ENCODE measurements around the gene PHC1. TPM values are rescaled to one million over a fixed set of nuclear protein-coding genes. Genes with fewer than 3 reads are reported as not detected.

The PHC1 gene
- total and polyA plus RNA-seq, 8 donors = 4.3 to 176 (median 18.5) TPM

GRCh38 chr12:8951744-8952143 lies 37.4 kb downstream of the PHC1 start:
- Histone ChIP-seq H3K4me1 (peaks cover 13 to 38% (median 31%) of the 10 kb centered on the region in 4 donors), H3K27me3 (no peaks in the 10 kb centered on the region), H3K27ac (no peak overlapping the region), H3K9me3 (no peaks in the 10 kb centered on the region), H3K36me3 (no peaks in the 10 kb centered on the region), H3K4me3 (no peak overlapping the region)
- intact Hi-C loops (cut with DNase I; ENCODE audit: low total_unique reads) = no loop called here
- no peak for TF ChIP-seq POLR2AphosphoS5 (IDR thresholded peaks at IDR 0.05)
- no peak for TF ChIP-seq POLR2A (IDR thresholded peaks at IDR 0.05)
- no peak for TF ChIP-seq EP300 (IDR thresholded peaks at IDR 0.05)
- no peak for TF ChIP-seq CTCF (IDR thresholded peaks at IDR 0.05)
- DNase-seq = peak in 1 of 2 donors; percentile 22
- 44 to 75% (median 62%) methylated on average over 1 of the region's 1 CpG for WGBS, 5 donors

DNA sequence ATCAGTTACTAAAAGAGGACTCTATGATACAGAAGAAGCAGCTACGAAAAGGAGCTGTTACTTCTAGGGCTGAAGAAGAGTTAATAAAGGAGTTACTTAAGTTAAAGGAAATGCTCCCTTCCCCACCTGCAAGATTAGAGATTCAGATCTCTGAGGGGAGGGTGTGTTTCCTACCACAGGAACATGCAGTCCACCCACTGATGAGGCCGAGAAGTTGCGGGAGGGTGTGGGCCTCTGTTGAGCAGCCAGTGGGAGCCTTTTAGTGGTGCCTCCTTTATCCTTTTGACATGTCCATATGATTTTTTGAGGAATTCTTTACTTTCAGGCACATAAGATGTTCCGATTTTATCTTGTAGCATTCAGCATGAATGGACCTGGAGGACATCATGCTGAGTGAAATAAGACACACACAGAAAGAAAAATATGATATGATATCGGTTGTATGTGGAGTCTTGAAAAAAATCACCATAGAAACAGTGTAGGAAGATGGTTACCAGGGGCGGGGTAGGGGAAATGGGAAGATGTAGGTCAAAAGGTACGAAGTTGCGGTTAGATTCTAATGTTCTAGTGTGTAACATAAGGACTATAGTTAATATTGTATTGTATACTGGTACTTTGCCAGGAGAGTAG lies 39.6 kb downstream of the PHC1 start:
- intact Hi-C loops (cut with DNase I; ENCODE audit: low total_unique reads) = no loop called here
- H3K27me3 ChIP-seq = no peaks in the 10 kb centered on the region
- H3K27ac ChIP-seq = no peak overlapping the region
- WGBS, 5 donors = 85 to 90% (median 90%) methylated on average over 8 of the region's 8 CpGs
- no peak overlapping the region for H3K4me3 ChIP-seq
- TF ChIP-seq POLR2A (IDR thresholded peaks at IDR 0.05) (no peak), CTCF (IDR thresholded peaks at IDR 0.05) (no peak), POLR2AphosphoS5 (IDR thresholded peaks at IDR 0.05) (no peak), EP300 (IDR thresholded peaks at IDR 0.05) (no peak)
- DNase-seq = peak in 1 of 2 donors; percentile 24
- H3K9me3 ChIP-seq = no peaks in the 10 kb centered on the region
- peaks cover 5 to 16% (median 12%) of the 10 kb centered on the region in 4 donors for H3K4me1 ChIP-seq
- no peaks in the 10 kb centered on the region for H3K36me3 ChIP-seq

DNA sequence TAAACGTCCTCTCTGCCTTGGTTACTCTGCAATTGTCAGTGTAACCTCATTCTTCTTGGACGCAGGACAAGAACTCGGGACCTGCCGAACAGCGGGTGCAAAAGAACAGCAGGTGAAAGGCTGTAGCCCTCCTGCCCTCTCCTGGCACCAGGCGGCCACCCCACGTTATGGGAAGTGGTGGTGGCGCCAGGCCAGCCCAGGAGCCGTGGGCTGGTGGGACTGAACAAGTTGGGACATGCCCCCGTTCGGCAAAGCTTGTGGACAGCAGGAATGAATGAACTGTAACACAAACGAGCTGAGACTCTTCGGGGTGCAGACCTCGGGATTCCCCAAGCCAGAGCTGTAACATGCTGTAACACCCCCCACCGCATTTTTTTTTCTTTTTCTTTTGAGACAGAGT lies 41.8 kb downstream of the PHC1 start:
- 89 to 97% (median 97%) methylated on average over 14 to 15 of the region's 15 CpGs for WGBS, 5 donors

DNA sequence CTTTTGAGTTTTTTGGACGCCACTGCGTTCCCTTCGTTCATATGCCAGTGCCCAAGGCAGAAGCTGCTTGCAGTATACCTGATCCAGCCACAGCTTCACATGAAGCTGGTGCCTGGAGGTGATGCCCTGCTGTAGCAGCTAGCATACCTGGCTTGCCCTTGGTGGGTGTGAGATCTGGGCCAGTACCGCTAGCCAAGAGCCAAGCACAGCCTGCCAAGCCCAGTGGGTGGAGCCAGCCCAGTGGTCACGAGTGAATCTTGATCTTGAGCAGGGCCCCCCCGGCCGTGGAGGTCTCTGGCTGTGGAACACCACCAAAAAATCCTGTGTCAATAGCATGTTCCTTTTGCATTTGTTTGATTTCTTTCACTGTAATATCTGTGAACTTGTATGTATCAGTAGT lies 42.5 kb downstream of the PHC1 start:
- no peaks in the 10 kb centered on the region for H3K27me3 ChIP-seq
- H3K4me3 ChIP-seq = no peak overlapping the region
- H3K36me3 ChIP-seq = no peaks in the 10 kb centered on the region
- intact Hi-C loops (cut with DNase I; ENCODE audit: low total_unique reads) = no loop called here
- H3K4me1 ChIP-seq = no peaks in the 10 kb centered on the region
- TF ChIP-seq POLR2A (IDR thresholded peaks at IDR 0.05) (no peak), POLR2AphosphoS5 (IDR thresholded peaks at IDR 0.05) (no peak), EP300 (IDR thresholded peaks at IDR 0.05) (no peak), CTCF (IDR thresholded peaks at IDR 0.05) (no peak)
- no peaks in the 10 kb centered on the region for H3K9me3 ChIP-seq
- no peak for DNase-seq
- H3K27ac ChIP-seq = no peak overlapping the region
- WGBS, 5 donors = 78 to 96% (median 86%) methylated on average over 7 of the region's 7 CpGs

More for the DNA sequence above, 41.8 kb downstream of the PHC1 start:
- no peaks in the 10 kb centered on the region for H3K27me3 ChIP-seq
- no peak overlapping the region for H3K4me3 ChIP-seq
- TF ChIP-seq POLR2AphosphoS5 (IDR thresholded peaks at IDR 0.05) (no peak), CTCF (IDR thresholded peaks at IDR 0.05) (no peak), EP300 (IDR thresholded peaks at IDR 0.05) (no peak), POLR2A (IDR thresholded peaks at IDR 0.05) (no peak)
- no peaks in the 10 kb centered on the region for H3K36me3 ChIP-seq
- H3K4me1 ChIP-seq = peaks cover 0 to 6% (median 3%) of the 10 kb centered on the region in 4 donors
- no peaks in the 10 kb centered on the region for H3K9me3 ChIP-seq
- H3K27ac ChIP-seq = no peak overlapping the region
- intact Hi-C loops (cut with DNase I; ENCODE audit: low total_unique reads) = no loop called here
- DNase-seq = no peak
